Epithelial cell of esophagus (primary cell): Measurements from ENCODE around the gene ETV3.
"Not testable (repeated sequence)": the region's sequence is repeated elsewhere in the genome, so short reads cannot be mapped to it uniquely, and the experiment has no call there.

Experiments
- DNase-seq: peaks from one replicate; pipeline ENCODE4 v3.0.0; 2010; ENCODE audit warnings: low read depth
- H3K4me3 ChIP-seq: 2 replicates; pipeline ENCODE4 v1.5.1; 2011; ENCODE audit warnings: mild to moderate bottlenecking, low read length, control low read depth
- TF ChIP-seq, protein P1 (sequence below): IDR thresholded peaks from 2 replicates; pipeline ENCODE4 v1.5.1; 2011; ENCODE audit warnings: low read depth, mild to moderate bottlenecking, low read length, control low read depth, inconsistent platforms; ENCODE audit not compliant: insufficient read depth; ENCODE audit errors: missing control alignments

The ETV3 gene

GRCh38 chr1:157138220-157139051, at the start of gene ETV3:
ETV3 (minus strand) TSS chr1:157138395; CDS start chr1:157136352, 2,043 bp downstream.
- peak; percentile 98 for DNase-seq
- peak within 1 kb of the TSS; percentile 98 for H3K4me3 ChIP-seq
- TF ChIP-seq, protein P1, sequence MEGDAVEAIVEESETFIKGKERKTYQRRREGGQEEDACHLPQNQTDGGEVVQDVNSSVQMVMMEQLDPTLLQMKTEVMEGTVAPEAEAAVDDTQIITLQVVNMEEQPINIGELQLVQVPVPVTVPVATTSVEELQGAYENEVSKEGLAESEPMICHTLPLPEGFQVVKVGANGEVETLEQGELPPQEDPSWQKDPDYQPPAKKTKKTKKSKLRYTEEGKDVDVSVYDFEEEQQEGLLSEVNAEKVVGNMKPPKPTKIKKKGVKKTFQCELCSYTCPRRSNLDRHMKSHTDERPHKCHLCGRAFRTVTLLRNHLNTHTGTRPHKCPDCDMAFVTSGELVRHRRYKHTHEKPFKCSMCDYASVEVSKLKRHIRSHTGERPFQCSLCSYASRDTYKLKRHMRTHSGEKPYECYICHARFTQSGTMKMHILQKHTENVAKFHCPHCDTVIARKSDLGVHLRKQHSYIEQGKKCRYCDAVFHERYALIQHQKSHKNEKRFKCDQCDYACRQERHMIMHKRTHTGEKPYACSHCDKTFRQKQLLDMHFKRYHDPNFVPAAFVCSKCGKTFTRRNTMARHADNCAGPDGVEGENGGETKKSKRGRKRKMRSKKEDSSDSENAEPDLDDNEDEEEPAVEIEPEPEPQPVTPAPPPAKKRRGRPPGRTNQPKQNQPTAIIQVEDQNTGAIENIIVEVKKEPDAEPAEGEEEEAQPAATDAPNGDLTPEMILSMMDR = no peak

- peak; percentile 8 for DNase-seq
- TF ChIP-seq, protein P1 = no peak
- H3K4me3 ChIP-seq = no peak overlapping the region
Observed at GRCh38 chr1:157186281-157186992, 48.2 kb upstream of the ETV3 start.

DNA sequence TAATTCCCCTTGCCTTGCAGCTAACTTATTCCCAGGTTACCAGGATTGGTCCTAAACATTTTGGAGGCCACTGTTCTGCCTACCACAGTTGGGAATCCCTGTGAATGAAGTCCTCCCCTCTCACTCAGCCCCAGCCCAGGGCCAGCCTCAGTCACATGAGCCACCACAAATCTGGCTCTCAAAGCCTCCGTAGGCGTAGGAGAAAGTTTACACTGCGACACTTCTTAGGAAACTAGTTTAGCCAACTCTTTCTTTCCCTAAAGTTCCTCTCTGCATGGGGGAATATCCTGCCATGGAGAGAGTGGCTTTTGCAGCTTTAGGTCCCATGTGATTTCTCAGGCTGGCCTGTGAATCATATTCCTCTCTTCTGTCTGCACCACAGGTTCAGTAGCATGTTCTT, 45.7 kb upstream of the ETV3 start:
- H3K4me3 ChIP-seq = no peak overlapping the region
- no peak for DNase-seq
- TF ChIP-seq, protein P1 = no peak

DNA sequence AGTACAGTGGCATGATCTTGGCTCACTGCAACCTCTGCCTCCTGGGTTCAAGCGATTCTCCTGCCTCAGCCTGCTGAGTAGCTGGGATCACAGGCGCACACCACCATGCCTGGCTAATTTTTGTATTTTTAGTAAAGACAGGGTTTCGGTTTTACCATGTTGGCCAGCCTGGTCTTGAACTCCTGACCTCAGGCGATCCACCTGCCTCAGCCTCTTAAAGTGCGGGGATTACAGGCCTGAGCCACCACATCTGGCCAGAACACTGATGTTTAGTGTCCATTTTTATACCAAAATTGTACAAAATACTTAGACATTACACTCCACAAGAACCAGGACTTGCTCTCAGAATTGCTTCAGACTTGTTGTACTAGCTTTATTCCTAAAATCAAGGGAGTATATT, 44.2 kb upstream of the ETV3 start:
- not testable (repeated sequence) for H3K4me3 ChIP-seq, DNase-seq

GRCh38 chr1:157181790-157182189, 43.6 kb upstream of the ETV3 start:
- no peak overlapping the region for H3K4me3 ChIP-seq
- TF ChIP-seq, protein P1 = no peak
- no peak for DNase-seq

DNA sequence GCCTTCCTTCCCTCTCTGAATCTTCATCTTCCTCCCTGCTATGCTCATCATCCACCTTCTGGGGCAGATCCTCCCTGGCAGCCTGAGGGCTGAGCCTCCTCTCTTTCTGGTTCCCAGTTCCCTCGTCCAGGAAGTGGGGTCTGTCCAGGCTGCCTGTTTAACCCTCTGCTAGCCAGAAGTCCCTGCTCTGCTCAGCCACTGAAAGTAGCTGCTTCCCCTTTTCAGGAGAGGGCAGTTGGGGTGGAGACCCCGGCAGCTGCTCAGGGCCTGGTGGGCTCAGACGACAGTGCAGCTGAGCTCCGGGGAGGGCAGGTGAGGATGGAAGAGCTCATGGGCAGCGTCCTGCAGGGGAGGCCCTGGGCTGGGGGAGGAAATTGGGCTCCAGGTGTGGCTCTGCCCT, 43.1 kb upstream of the ETV3 start:
- no peak overlapping the region for H3K4me3 ChIP-seq
- TF ChIP-seq, protein P1 = no peak
- no peak for DNase-seq

DNA sequence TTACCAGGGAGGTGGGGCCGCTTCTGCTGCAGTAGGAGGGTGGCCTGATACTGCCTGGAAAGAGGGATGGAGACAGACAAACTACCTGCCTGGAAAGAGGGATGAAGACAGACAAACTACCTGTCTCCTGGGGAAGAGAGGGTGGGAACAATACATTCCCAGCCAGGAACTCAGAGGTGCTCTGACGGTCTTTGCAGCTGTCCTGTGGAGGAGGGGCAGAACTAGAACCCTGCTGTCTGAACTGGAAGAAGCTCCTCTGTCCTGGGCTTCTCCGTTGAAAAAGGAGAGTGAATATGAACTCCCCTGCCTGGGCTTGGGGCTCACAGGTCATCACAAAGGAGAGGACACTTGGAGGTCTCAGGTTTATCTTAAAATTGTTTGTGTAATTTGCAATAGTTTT, 40.3 kb upstream of the ETV3 start:
- TF ChIP-seq, protein P1 = no peak
- no peak for DNase-seq
- H3K4me3 ChIP-seq = no peak overlapping the region
